GM19193 (cell line): Measurements from ENCODE around the gene CPA4.

Experiments used
- POLR2A ChIP-seq: IDR thresholded peaks from 4 replicates; pipeline ENCODE4 v1.6.1; 2011; ENCODE audit not compliant: insufficient read depth, insufficient read length; ENCODE audit errors: extremely low read depth

CPA4 gene

GRCh38 chr7:130314305-130314704 is 21.3 kb downstream of the CPA4 start:
- TF ChIP-seq POLR2A = no peak

DNA sequence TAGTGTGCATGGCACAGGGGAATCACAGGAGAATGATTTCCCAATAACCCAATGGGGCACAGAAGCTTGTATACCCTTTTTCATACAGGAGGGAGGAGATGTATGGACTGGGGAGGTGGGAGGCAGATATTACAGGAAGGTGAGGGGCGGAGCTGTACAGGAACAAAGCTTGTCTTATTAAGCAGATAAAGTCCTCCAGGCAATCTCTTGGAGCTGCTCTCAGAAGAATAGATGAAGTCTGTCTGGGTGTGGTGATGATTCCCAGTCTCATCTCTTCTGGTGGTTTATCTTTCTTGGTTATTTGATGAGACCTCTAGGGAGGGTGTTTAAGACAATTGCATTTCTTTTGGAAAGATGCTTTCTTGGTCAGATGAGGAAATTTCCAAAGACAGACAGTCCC is 26.6 kb downstream of the CPA4 start:
- no peak for TF ChIP-seq POLR2A

- TF ChIP-seq POLR2A = no peak
Measured at GRCh38 chr7:130322615-130323014, 29.7 kb downstream of the CPA4 start.

GRCh38 chr7:130324306-130324943 is 31.5 kb downstream of the CPA4 start:
- no peak for TF ChIP-seq POLR2A

DNA sequence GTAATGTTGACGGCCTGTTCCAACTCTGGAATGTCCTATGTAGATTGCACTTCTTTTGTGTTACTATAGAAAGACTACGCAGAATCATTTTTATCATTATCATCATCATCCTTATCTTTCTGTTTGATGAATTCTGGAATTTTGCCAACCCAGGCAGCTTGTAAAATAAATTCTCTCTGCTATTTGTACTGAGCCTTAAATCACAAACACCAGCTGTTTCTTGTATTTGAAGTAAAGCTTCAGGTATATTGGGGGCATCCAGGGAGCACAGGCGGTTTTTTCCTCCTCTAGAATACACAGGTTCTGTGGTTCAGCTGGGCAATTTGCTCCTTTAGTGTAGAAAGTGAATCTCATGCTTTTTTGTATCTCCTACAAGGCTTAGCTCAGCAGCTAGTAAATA is 36.7 kb downstream of the CPA4 start:
- TF ChIP-seq POLR2A = no peak

GRCh38 chr7:130332259-130333053 is 39.5 kb downstream of the CPA4 start:
- TF ChIP-seq POLR2A = no peak

DNA sequence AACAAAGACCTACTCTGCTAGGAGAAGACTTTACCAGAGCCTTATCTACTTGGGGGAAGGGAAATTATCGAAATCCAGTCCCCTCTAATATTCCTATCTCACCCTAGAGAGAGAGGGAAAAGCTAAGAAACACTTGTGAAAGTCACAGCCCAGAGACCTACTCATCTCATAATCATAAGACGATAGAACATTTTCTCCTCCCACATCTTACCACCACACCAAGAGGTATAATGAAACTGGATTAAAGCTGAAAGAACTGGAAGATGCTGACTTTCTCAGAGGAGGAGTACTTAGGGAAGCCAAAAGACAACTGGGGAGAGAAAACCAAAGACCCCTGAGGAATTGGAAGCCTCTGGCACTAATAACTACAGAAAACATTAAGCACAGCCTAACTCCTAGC is 40.9 kb downstream of the CPA4 start:
- TF ChIP-seq POLR2A = no peak

DNA sequence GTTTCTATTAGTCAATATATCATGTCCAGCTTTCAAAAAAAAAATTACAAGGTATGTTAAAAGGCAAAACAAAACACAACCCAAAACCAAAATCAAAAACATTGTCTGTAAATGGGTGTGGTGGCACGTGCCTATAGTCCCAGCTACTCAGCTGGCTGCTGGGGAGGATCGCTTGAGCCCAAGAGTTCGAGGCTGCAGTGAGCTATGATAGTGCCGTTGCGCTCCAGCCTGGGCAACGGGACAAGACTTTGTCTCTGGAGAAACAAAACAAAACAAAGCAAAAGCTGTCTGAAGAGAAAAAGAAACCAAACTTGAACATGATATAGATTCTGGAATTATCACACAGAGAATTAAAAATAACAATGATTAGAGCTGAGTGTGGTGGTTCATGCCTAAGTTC is 41.3 kb downstream of the CPA4 start:
- no peak for TF ChIP-seq POLR2A

DNA sequence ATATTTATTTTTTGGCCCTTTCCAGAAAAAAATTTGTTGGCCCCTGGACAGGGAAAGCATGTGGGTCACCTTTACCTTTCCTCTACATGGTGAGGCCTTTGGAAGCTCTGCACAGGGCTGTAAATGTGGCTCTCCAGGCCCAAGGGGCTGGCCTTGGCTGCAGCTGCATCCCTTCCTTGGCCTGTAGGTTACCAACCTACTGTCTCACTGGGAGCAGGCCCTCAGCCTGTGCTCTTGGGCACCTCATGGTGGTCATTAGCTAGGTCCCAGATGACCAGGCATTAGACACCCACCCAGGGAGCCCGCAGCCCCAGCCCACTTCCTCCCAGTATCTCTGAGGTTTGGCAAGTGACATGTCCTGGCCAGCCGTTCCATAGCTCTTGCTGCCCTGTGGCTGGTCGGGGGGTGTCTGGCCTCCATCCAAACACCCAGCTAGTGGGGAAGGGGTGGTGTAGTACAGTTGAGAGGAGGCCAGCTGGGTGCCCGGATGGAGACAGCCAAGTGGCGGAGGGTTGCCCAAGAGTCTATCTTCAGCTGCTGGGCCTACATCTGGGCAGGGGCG is 44.5 kb downstream of the CPA4 start:
- no peak for TF ChIP-seq POLR2A

GRCh38 chr7:130338233-130338632 is 45.3 kb downstream of the CPA4 start:
- no peak for TF ChIP-seq POLR2A

DNA sequence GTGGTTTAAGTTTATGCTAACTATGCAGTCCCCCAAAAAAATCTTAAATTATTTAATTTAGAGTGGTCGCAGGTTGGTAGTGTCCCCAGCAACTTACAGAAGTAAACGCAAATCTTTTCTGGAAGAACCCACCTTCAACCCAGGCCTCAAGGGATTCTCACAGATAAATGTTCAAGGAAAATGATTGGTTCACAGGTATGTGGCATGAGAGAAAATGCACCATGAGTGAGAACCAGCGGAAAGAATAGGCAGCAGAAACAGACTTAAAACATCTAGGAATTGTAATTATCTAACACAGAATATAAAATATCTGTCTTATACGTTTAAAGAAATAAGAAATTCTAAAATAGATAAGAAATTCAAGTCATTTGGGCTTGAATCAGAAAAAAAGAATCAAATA is 48.9 kb downstream of the CPA4 start:
- TF ChIP-seq POLR2A = no peak

DNA sequence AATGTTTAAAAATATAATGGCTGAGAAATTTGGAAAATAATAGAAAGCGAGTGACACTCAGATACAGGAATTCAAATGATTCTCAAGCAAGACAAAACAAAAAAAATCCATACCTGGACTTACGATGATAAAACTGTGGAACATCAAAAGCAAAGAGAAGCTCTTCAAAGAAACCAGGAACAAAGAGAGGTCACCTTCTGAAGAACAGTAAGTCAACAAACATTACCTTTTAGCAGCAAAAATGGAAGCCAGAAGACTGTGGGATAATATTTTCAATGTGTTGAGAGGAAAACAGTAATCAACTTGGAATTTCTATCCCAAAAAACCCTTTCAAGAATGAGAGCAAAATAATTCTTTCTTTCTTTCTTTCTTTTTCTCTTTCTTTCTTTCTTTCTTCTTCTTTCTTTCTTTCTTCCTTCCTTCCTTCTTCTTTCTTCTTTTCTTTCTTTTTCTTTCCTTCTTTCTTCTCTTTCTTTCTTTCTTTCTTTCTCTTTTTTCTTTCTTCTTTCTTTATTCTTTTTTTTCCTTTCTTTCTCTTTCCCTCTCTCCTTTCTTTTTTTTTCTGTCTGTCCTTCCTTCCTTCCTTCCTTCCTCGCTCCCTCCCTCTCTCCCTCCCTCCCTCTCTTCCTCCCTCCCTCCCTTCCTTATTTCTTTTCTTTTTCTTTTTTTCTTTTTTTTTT is 49.9 kb downstream of the CPA4 start:
- TF ChIP-seq POLR2A = no peak

- no peak for TF ChIP-seq POLR2A
Measured at GRCh38 chr7:130344271-130344866, 51.4 kb downstream of the CPA4 start, which contains the start of gene CPA5. Gene CPA5, plus strand, starts transcription at chr7:130344816. Its CDS starts 1,670 bp downstream, at chr7:130346486.

DNA sequence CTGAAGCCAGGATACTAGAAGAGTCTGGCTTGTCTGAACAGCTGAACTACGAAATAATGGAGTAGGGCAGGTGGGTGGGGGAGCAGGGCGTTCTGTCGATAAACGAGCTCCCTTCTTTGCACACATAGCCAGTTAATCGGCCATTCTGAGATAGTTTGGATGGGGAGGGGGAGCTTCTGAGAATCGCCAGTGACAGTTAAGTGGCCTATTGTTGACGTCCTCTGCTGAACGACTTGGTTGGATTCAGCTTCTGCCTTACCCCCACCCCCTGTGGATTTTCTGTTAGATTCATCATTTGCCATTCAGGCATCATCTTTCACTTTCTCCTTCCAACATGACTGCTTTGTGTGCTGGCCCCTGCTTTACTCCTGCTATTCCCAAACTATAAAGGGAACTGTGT is 52.2 kb downstream of the CPA4 start:
- no peak for TF ChIP-seq POLR2A

DNA sequence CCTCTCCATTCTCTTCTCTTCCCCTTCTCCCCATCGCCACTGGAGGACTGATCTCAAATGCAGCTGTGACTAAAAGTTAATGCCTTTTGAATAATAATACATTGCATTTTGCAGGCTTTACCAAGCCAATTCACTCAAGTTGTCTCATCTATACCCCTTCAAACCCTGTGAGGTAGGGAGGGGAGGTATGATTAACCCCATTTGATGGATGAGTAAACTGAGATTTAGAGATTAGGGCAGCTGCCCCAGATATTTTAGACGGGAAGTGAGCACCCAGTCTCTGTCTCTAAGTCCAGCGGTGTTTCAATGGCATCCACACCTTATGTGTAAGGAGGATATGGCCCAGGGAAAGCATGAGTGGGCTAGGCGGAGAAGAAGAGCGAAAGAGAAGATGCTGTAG is 52.8 kb downstream of the CPA4 start:
- TF ChIP-seq POLR2A = no peak

DNA sequence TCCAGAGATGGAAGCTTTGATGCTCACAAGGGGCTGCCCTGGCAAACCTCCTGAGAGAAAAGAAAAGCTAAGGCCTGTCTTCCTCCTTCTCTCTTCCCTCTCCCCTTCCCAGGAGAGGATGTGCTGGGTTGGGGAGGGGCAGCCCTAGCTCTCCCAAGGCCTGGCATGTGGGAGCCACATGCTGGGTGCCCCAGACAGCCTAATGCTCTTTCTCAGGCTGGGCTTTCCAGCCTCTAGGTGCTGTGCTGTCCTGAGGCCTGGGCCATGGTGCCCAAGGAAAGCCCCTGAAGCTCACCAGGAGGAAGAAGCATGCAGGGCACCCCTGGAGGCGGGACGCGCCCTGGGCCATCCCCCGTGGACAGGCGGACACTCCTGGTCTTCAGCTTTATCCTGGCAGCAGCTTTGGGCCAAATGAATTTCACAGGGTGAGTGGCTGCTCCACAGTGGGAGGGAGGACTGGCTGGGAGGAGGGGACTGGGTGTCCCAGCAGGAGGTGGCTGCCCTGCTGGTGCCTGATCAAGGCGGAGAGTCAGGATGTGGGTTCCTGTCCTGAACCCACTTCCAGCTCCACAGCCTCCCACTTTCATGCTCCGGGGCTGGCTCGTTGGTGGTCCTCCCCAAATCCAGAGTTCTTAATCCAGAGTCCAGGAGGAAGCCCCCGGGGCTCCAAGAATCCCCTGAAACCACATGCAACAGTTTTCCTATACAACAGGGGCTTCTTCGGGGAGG is 53.4 kb downstream of the CPA4 start:
- no peak for TF ChIP-seq POLR2A
